ENCODE measurements around the gene LBHD2.
"Not testable (repeated sequence)": the region's sequence is repeated elsewhere in the genome, so short reads cannot be mapped to it uniquely, and the experiment has no call there.

LBHD2 gene

GRCh38 chr14:103084021-103084919 is at the start of gene LBHD2:
Gene LBHD2 (plus strand): TSS chr14:103084210. CDS start chr14:103086013, 1,803 bp downstream.
- H3K4me3 ChIP-seq (ENCODE audit: low read length), result no peak within 1 kb of the TSS
- no peak within 1 kb of the TSS for H3K27ac ChIP-seq (ENCODE audit: low read depth, low read length)
- H3K4me1 ChIP-seq (ENCODE audit: control insufficient read depth, insufficient read depth, low read length), result no peaks in the 10 kb centered on the region
- no peak within 1 kb of the TSS for H3K9ac ChIP-seq (ENCODE audit: low read length)
- H3K36me3 ChIP-seq (ENCODE audit: control insufficient read depth, insufficient read depth, low read length), result no peaks in the 10 kb centered on the region
- H3K27me3 ChIP-seq (ENCODE audit: control insufficient read depth, insufficient read depth, low read length), result peaks cover 18% of the 10 kb centered on the region

GRCh38 chr14:103041464-103041863 is 42.5 kb upstream of the LBHD2 start:
- H3K4me1 ChIP-seq (ENCODE audit: control insufficient read depth, insufficient read depth, low read length), result no peaks in the 10 kb centered on the region
- H3K9ac ChIP-seq (ENCODE audit: low read length), result no peak overlapping the region
- no peak overlapping the region for H3K4me3 ChIP-seq (ENCODE audit: low read length)
- H3K27ac ChIP-seq (ENCODE audit: low read depth, low read length), result no peak overlapping the region
- H3K36me3 ChIP-seq (ENCODE audit: control insufficient read depth, insufficient read depth, low read length), result peaks cover 4% of the 10 kb centered on the region
- H3K27me3 ChIP-seq (ENCODE audit: control insufficient read depth, insufficient read depth, low read length), result no peaks in the 10 kb centered on the region

GRCh38 chr14:103043257-103044015 is 40.6 kb upstream of the LBHD2 start:
- no peak overlapping the region for H3K9ac ChIP-seq (ENCODE audit: low read length)
- no peak overlapping the region for H3K4me3 ChIP-seq (ENCODE audit: low read length)
- peaks cover 4% of the 10 kb centered on the region for H3K36me3 ChIP-seq (ENCODE audit: control insufficient read depth, insufficient read depth, low read length)
- no peaks in the 10 kb centered on the region for H3K4me1 ChIP-seq (ENCODE audit: control insufficient read depth, insufficient read depth, low read length)
- H3K27ac ChIP-seq (ENCODE audit: low read depth, low read length), result no peak overlapping the region
- no peaks in the 10 kb centered on the region for H3K27me3 ChIP-seq (ENCODE audit: control insufficient read depth, insufficient read depth, low read length)

- no peaks in the 10 kb centered on the region for H3K4me1 ChIP-seq (ENCODE audit: control insufficient read depth, insufficient read depth, low read length)
- no peak overlapping the region for H3K4me3 ChIP-seq (ENCODE audit: low read length)
- H3K9ac ChIP-seq (ENCODE audit: low read length), result no peak overlapping the region
- H3K27ac ChIP-seq (ENCODE audit: low read depth, low read length), result no peak overlapping the region
- no peaks in the 10 kb centered on the region for H3K27me3 ChIP-seq (ENCODE audit: control insufficient read depth, insufficient read depth, low read length)
- peaks cover 4% of the 10 kb centered on the region for H3K36me3 ChIP-seq (ENCODE audit: control insufficient read depth, insufficient read depth, low read length)
Observed at GRCh38 chr14:103045371-103045869, 38.6 kb upstream of the LBHD2 start.

GRCh38 chr14:103047453-103047852 is 36.6 kb upstream of the LBHD2 start:
- not testable (repeated sequence) for H3K4me3 ChIP-seq (ENCODE audit: low read length); H3K36me3 ChIP-seq (ENCODE audit: control insufficient read depth, insufficient read depth, low read length); H3K27me3 ChIP-seq (ENCODE audit: control insufficient read depth, insufficient read depth, low read length); H3K4me1 ChIP-seq (ENCODE audit: control insufficient read depth, insufficient read depth, low read length); H3K27ac ChIP-seq (ENCODE audit: low read depth, low read length); H3K9ac ChIP-seq (ENCODE audit: low read length)

GRCh38 chr14:103050935-103051334 is 33.1 kb upstream of the LBHD2 start:
- H3K4me1 ChIP-seq (ENCODE audit: control insufficient read depth, insufficient read depth, low read length), result peaks cover 7% of the 10 kb centered on the region

GRCh38 chr14:103052407-103052806 is 31.6 kb upstream of the LBHD2 start:
- no peak overlapping the region for H3K9ac ChIP-seq (ENCODE audit: low read length)
- no peaks in the 10 kb centered on the region for H3K27me3 ChIP-seq (ENCODE audit: control insufficient read depth, insufficient read depth, low read length)
- no peaks in the 10 kb centered on the region for H3K36me3 ChIP-seq (ENCODE audit: control insufficient read depth, insufficient read depth, low read length)
- no peak overlapping the region for H3K27ac ChIP-seq (ENCODE audit: low read depth, low read length)
- H3K4me3 ChIP-seq (ENCODE audit: low read length), result no peak overlapping the region
- H3K4me1 ChIP-seq (ENCODE audit: control insufficient read depth, insufficient read depth, low read length), result peaks cover 9% of the 10 kb centered on the region

More at GRCh38 chr14:103050935-103051334, 33.1 kb upstream of the LBHD2 start:
- Histone ChIP-seq H3K4me3 (ENCODE audit: low read length) (no peak overlapping the region), H3K36me3 (ENCODE audit: control insufficient read depth, insufficient read depth, low read length) (no peaks in the 10 kb centered on the region), H3K9ac (ENCODE audit: low read length) (no peak overlapping the region), H3K27me3 (ENCODE audit: control insufficient read depth, insufficient read depth, low read length) (no peaks in the 10 kb centered on the region), H3K27ac (ENCODE audit: low read depth, low read length) (no peak overlapping the region)

GRCh38 chr14:103055695-103056094 is 28.3 kb upstream of the LBHD2 start:
- Histone ChIP-seq H3K9ac (ENCODE audit: low read length) (no peak overlapping the region), H3K4me3 (ENCODE audit: low read length) (peak overlapping the region; percentile 60), H3K27ac (ENCODE audit: low read depth, low read length) (no peak overlapping the region), H3K36me3 (ENCODE audit: control insufficient read depth, insufficient read depth, low read length) (no peaks in the 10 kb centered on the region), H3K27me3 (ENCODE audit: control insufficient read depth, insufficient read depth, low read length) (no peaks in the 10 kb centered on the region), H3K4me1 (ENCODE audit: control insufficient read depth, insufficient read depth, low read length) (peaks cover 17% of the 10 kb centered on the region)

GRCh38 chr14:103056322-103057027 is 27.5 kb upstream of the LBHD2 start:
- Histone ChIP-seq H3K27ac (ENCODE audit: low read depth, low read length) (peak overlapping the region; percentile 69), H3K9ac (ENCODE audit: low read length) (peak overlapping the region; percentile 63), H3K4me1 (ENCODE audit: control insufficient read depth, insufficient read depth, low read length) (peaks cover 17% of the 10 kb centered on the region), H3K4me3 (ENCODE audit: low read length) (peak overlapping the region; percentile 73), H3K36me3 (ENCODE audit: control insufficient read depth, insufficient read depth, low read length) (no peaks in the 10 kb centered on the region), H3K27me3 (ENCODE audit: control insufficient read depth, insufficient read depth, low read length) (no peaks in the 10 kb centered on the region)

GRCh38 chr14:103057028-103057371 is 27.0 kb upstream of the LBHD2 start:
- Histone ChIP-seq H3K27me3 (ENCODE audit: control insufficient read depth, insufficient read depth, low read length) (no peaks in the 10 kb centered on the region), H3K27ac (ENCODE audit: low read depth, low read length) (peak overlapping the region; percentile 69), H3K36me3 (ENCODE audit: control insufficient read depth, insufficient read depth, low read length) (no peaks in the 10 kb centered on the region), H3K4me1 (ENCODE audit: control insufficient read depth, insufficient read depth, low read length) (peaks cover 17% of the 10 kb centered on the region), H3K9ac (ENCODE audit: low read length) (peak overlapping the region; percentile 63), H3K4me3 (ENCODE audit: low read length) (peak overlapping the region; percentile 73)

- Histone ChIP-seq H3K27me3 (ENCODE audit: control insufficient read depth, insufficient read depth, low read length) (no peaks in the 10 kb centered on the region), H3K36me3 (ENCODE audit: control insufficient read depth, insufficient read depth, low read length) (no peaks in the 10 kb centered on the region), H3K27ac (ENCODE audit: low read depth, low read length) (peak within 1 kb of the TSS; percentile 73), H3K4me3 (ENCODE audit: low read length) (peak within 1 kb of the TSS; percentile 73), H3K9ac (ENCODE audit: low read length) (peak within 1 kb of the TSS; percentile 63), H3K4me1 (ENCODE audit: control insufficient read depth, insufficient read depth, low read length) (peaks cover 17% of the 10 kb centered on the region)
Observed at GRCh38 chr14:103057372-103058163, 26.4 kb upstream of the LBHD2 start, which contains the start of gene CDC42BPB. Gene CDC42BPB (minus strand): TSS chr14:103057549. CDS start chr14:103057173, 376 bp downstream.

All from rectal smooth muscle tissue (tissue), 1 donor.